Smooth muscle cell (in vitro differentiated cells): Measurements from ENCODE around the gene INO80B. TPM values are rescaled to one million over a fixed set of nuclear protein-coding genes. Genes with fewer than 3 reads are reported as not detected.
"Not testable (repeated sequence)": the region's sequence is repeated elsewhere in the genome, so short reads cannot be mapped to it uniquely, and the experiment has no call there.

Experiments
- DNase-seq: peaks from one replicate; lab custom pipeline; 2025; ENCODE audit not compliant: unreplicated experiment; lab: John Stamatoyannopoulos, UW
- H2AFZ ChIP-seq: fragments of 200-600 bp; sonication (generic); 2 replicates; pipeline ENCODE4 v1.6.0; 2016; ENCODE audit warnings: antibody characterized with exemption, low read depth, mild to moderate bottlenecking
- H3F3A ChIP-seq: fragments of 200-600 bp; sonication (generic); 2 replicates; pipeline ENCODE4 v1.6.0; 2017; ENCODE audit warnings: antibody characterized with exemption, low read depth
- H3K27ac ChIP-seq: fragments of 200-600 bp; sonication (generic); 2 replicates; pipeline ENCODE4 v1.5.1; 2016; ENCODE audit warnings: low read depth, mild to moderate bottlenecking
- H3K27me3 ChIP-seq: fragments of 200-600 bp; sonication (generic); 2 replicates; pipeline ENCODE4 v1.6.1; 2016; ENCODE audit warnings: low read depth, mild to moderate bottlenecking
- H3K36me3 ChIP-seq: fragments of 200-600 bp; sonication (generic); 2 replicates; pipeline ENCODE4 v1.5.1; 2016; ENCODE audit warnings: low read depth
- H3K4me1 ChIP-seq: fragments of 200-600 bp; sonication (generic); 2 replicates; pipeline ENCODE4 v1.5.1; 2016; ENCODE audit warnings: low read depth
- H3K4me2 ChIP-seq: fragments of 200-600 bp; sonication (generic); 2 replicates; pipeline ENCODE4 v1.6.0; 2016; ENCODE audit warnings: mild to moderate bottlenecking
- H3K4me3 ChIP-seq: fragments of 200-600 bp; sonication (generic); 2 replicates; pipeline ENCODE4 v1.5.1; 2016; ENCODE audit warnings: mild to moderate bottlenecking
- H3K79me2 ChIP-seq: fragments of 200-600 bp; sonication (generic); 2 replicates; pipeline ENCODE4 v1.6.0; 2016; ENCODE audit warnings: low read depth, mild to moderate bottlenecking
- H3K9ac ChIP-seq: fragments of 200-600 bp; sonication (generic); 2 replicates; pipeline ENCODE4 v1.6.0; 2016; ENCODE audit warnings: low read depth
- H3K9me3 ChIP-seq: fragments of 200-600 bp; sonication (generic); replicated peaks from 2 replicates; pipeline ENCODE4 v1.5.1; 2016; ENCODE audit warnings: low read depth
- H4K20me1 ChIP-seq: fragments of 200-600 bp; sonication (generic); 2 replicates; pipeline ENCODE4 v1.6.0; 2016; ENCODE audit warnings: low read depth
- WGBS: methylation state at CpG from one replicate; pipeline ENCODE4 v1.1.7; 2016; ENCODE audit warnings: low lambda C conversion rate; 5-methylcytosine and 5-hydroxymethylcytosine counted together
- polyA plus RNA-seq: library from polyadenylated mRNA; unstranded; fragments of >200 nt; fragmentation: Nextera tagmentation; extraction: Ambion mirVana; gene quantifications from 2 replicates; pipeline ENCODE4 v1.2.1, GENCODE V29; 2016
- total RNA-seq: library from RNA; depleted of rRNA; stranded (reverse); fragments of >200 nt; gene quantifications from 2 replicates; pipeline ENCODE4 v1.2.3, GENCODE V29; 2014
- TF ChIP-seq, protein P1 (sequence below): fragments of 200-600 bp; sonication (generic); IDR thresholded peaks from 2 replicates; pipeline ENCODE4 v1.5.1; 2017; ENCODE audit warnings: borderline replicate concordance, mild to moderate bottlenecking, antibody characterized with exemption; ENCODE audit not compliant: insufficient read depth, poor library complexity, severe bottlenecking

Gene INO80B
- total and polyA plus RNA-seq, 2 experiments from 2014 or later, result 4.7 to 10.4 TPM

DNA sequence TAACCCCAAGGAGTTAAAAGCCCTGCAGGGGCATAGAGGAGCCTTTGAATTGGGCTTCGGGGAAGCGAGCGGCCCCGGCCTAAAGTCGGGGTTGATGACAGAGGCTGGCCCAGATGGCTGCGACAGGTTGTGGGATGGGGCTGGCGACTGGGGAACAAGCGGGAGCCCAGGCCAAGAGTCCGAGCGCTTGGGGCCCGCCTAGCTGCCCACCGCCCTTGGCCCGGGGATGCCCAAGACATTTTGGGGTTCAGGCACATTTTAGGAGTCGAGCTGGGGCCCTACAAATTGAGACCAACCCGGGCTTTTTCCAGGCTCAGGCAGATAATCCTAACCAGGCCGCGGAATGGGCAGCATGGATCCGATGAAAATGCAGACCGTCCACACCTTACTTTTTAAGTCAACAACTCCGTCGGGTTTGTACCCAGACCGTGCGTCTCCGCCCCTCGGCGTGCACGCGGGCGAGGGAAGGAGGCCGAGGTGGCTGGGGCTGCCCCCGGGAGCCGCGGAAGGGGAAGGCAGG lies 13.7 kb upstream of the INO80B start:
- H3K4me3 ChIP-seq, result peak overlapping the region; percentile 61
- peak overlapping the region; percentile 93 for H2AFZ ChIP-seq
- no peaks in the 10 kb centered on the region for H3K27me3 ChIP-seq
- 3% methylated on average over 33 of the region's 33 CpGs for WGBS
- peaks cover 43% of the 10 kb centered on the region for H3K79me2 ChIP-seq
- peaks cover 30% of the 10 kb centered on the region for H3K4me1 ChIP-seq
- DNase-seq, result no peak
- peaks cover 15% of the 10 kb centered on the region for H3F3A ChIP-seq
- peak overlapping the region; percentile 96 for H3K4me2 ChIP-seq
- H3K27ac ChIP-seq, result peak overlapping the region; percentile 93
- TF ChIP-seq, protein P1, sequence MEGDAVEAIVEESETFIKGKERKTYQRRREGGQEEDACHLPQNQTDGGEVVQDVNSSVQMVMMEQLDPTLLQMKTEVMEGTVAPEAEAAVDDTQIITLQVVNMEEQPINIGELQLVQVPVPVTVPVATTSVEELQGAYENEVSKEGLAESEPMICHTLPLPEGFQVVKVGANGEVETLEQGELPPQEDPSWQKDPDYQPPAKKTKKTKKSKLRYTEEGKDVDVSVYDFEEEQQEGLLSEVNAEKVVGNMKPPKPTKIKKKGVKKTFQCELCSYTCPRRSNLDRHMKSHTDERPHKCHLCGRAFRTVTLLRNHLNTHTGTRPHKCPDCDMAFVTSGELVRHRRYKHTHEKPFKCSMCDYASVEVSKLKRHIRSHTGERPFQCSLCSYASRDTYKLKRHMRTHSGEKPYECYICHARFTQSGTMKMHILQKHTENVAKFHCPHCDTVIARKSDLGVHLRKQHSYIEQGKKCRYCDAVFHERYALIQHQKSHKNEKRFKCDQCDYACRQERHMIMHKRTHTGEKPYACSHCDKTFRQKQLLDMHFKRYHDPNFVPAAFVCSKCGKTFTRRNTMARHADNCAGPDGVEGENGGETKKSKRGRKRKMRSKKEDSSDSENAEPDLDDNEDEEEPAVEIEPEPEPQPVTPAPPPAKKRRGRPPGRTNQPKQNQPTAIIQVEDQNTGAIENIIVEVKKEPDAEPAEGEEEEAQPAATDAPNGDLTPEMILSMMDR, result no peak
- H4K20me1 ChIP-seq, result peaks cover 35% of the 10 kb centered on the region
- peak overlapping the region; percentile 82 for H3K9ac ChIP-seq
- H3K36me3 ChIP-seq, result no peaks in the 10 kb centered on the region
- no peaks in the 10 kb centered on the region for H3K9me3 ChIP-seq

DNA sequence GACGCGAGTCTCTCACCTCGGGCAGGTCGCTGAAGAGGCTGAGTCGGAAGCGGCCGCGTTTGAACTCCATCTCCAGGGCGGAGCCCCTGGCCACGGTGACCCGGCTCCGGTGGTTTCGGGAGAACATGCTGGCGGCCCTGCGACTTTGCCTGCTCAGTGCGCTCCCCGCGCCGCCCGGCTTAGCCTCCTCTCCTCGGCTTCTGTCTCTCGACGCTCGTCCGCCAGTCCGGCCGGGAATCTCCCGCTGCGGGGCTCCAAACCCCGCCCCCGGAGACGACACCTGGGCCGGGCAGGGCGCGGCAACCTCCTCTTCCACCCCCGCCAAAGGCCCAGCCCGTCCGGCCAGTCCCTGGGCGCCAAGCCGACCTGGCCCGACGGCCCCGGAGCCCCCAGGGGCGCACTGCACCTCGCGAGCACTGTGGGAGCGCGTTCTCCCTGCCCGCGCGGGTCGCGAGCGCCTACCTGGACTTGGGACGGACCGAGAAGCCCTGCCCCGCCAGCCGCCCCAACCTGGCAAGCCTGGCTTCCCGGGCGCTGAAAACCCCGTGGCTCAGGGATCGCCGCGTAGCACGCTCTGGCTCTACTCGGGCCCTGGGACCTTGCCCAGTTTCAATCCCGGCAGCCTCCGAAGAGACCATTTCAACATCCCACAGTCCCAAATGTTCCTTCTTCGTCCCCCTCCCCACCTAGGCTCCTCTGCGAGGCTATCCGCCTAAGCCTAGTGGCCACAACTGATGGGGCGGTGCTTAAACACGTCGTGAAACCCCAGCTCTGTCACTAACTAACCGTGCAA lies 13.0 kb upstream of the INO80B start, which contains the start of gene RTKN:
Gene RTKN (minus strand): TSS at position 248 of the 793 bp plus-strand sequence. CDS start 121 bp downstream, at position 127.
- peaks cover 15% of the 10 kb centered on the region for H3F3A ChIP-seq
- no peaks in the 10 kb centered on the region for H3K36me3 ChIP-seq
- H3K27ac ChIP-seq, result peak within 1 kb of the TSS; percentile 93

DNA sequence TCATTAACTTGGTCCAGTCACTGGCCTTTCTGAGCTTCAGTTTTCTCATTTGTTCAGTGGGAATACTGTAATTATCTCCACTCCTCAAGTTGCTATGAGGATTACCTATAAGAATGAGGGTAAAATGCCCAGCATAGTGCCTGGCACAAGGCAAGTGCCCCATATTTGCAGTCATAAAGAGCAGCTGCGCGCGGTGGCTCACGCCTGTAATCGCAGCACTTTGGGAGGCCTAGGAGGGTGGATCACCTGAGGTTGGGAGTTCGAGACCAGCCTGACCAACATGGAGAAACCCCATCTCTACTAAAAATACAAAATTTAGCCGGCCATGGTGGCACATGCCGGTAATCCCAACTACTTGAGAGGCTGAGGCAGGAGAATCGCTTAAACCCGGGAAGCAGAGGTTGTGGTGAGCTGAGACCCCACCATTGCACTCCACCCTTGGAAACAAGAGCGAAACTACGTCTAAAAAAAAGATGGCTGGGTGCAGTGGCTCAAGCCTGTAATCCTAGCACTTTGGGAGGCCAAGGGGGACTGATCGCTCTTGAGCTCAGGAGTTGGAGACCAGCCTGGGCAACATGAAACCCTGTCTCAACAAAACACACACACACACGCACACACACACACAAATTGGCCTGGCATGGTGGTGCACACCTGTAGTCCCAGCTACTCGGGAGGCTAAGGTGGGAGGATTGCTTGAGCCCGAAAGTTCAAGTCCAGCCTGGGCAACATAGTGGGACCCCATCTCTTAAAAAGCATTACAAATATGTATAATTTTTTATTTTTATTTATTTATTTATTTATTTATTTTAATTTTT lies 12.2 kb upstream of the INO80B start:
- Histone ChIP-seq H3K27ac (peak overlapping the region; percentile 93), H2AFZ (peak overlapping the region; percentile 93), H3K4me1 (peaks cover 19% of the 10 kb centered on the region), H3K4me3 (peak overlapping the region; percentile 61), H3F3A (peaks cover 15% of the 10 kb centered on the region), H4K20me1 (peaks cover 21% of the 10 kb centered on the region), H3K79me2 (peaks cover 28% of the 10 kb centered on the region), H3K9ac (peak overlapping the region; percentile 82), H3K4me2 (peak overlapping the region; percentile 96)
- WGBS, result 86% methylated on average over 16 of the region's 16 CpGs
- H3K9me3 ChIP-seq, H3K27me3 ChIP-seq, H3K36me3 ChIP-seq, DNase-seq: not testable (repeated sequence)

More for the DNA sequence above, 13.0 kb upstream of the INO80B start, which contains the start of gene RTKN:
- no peaks in the 10 kb centered on the region for H3K9me3 ChIP-seq
- peaks cover 29% of the 10 kb centered on the region for H4K20me1 ChIP-seq
- H3K27me3 ChIP-seq, result no peaks in the 10 kb centered on the region
- WGBS, result 1% methylated on average over 62 of the region's 75 CpGs
- H3K4me3 ChIP-seq, result peak within 1 kb of the TSS; percentile 61
- TF ChIP-seq, protein P1, result no peak
- H3K9ac ChIP-seq, result peak within 1 kb of the TSS; percentile 82
- H3K79me2 ChIP-seq, result peaks cover 37% of the 10 kb centered on the region
- H3K4me2 ChIP-seq, result peak within 1 kb of the TSS; percentile 96
- peaks cover 27% of the 10 kb centered on the region for H3K4me1 ChIP-seq
- H2AFZ ChIP-seq, result peak within 1 kb of the TSS; percentile 93
- no peak for DNase-seq
